Trophoblast cell (in vitro differentiated cells and primary cell): ENCODE results near the gene CCL24.
"Not testable (repeated sequence)": the region's sequence is repeated elsewhere in the genome, so short reads cannot be mapped to it uniquely, and the experiment has no call there.

Experiments
- DNase-seq, 2 donors: peaks; one replicate each; pipeline ENCODE4 v3.0.0-alpha.2; 2016
- H2AFZ ChIP-seq: 2 replicates; pipeline ENCODE4 v1.6.1; 2013; ENCODE audit warnings: low read length, moderate library complexity, mild to moderate bottlenecking; ENCODE audit not compliant: insufficient read depth, poor library complexity
- H2AK5ac ChIP-seq: 2 replicates; pipeline ENCODE4 v1.6.1; 2013; ENCODE audit warnings: mild to moderate bottlenecking, low read length
- H2BK120ac ChIP-seq: 2 replicates; pipeline ENCODE4 v1.6.1; 2013; ENCODE audit warnings: low read length, mild to moderate bottlenecking, moderate library complexity; ENCODE audit not compliant: insufficient read depth, poor library complexity
- H2BK12ac ChIP-seq: 2 replicates; pipeline ENCODE4 v1.6.1; 2013; ENCODE audit warnings: mild to moderate bottlenecking, low read length, moderate library complexity
- H2BK5ac ChIP-seq: 2 replicates; pipeline ENCODE4 v1.6.1; 2013; ENCODE audit warnings: low read length, low read depth, moderate library complexity, mild to moderate bottlenecking; ENCODE audit not compliant: poor library complexity
- H3K14ac ChIP-seq: 2 replicates; pipeline ENCODE4 v1.6.1; 2013; ENCODE audit warnings: mild to moderate bottlenecking, low read length
- H3K18ac ChIP-seq: 2 replicates; pipeline ENCODE4 v1.6.1; 2013; ENCODE audit warnings: mild to moderate bottlenecking, low read length
- H3K23ac ChIP-seq: 2 replicates; pipeline ENCODE4 v1.6.1; 2013; ENCODE audit warnings: low read length
- H3K27ac ChIP-seq: 2 replicates; pipeline ENCODE4 v1.5.1; 2013; ENCODE audit warnings: low read depth, mild to moderate bottlenecking, inconsistent platforms, low read length, moderate library complexity
- H3K27me3 ChIP-seq: 2 replicates; pipeline ENCODE4 v1.6.1; 2013; ENCODE audit warnings: inconsistent platforms, mild to moderate bottlenecking, low read length, moderate library complexity; ENCODE audit not compliant: insufficient read depth
- H3K36me3 ChIP-seq, 2 experiments: 1 replicate in 1 of 2; 2 replicates in 1 of 2; pipeline ENCODE4 v1.6.1; 2013; ENCODE audit warnings: low read length in 2 of 2, mild to moderate bottlenecking in 2 of 2, moderate library complexity in 1 of 2; ENCODE audit not compliant: insufficient read depth in 2 of 2, control insufficient read depth in 1 of 2
- H3K4ac ChIP-seq: 2 replicates; pipeline ENCODE4 v1.6.1; 2013; ENCODE audit warnings: low read depth, mild to moderate bottlenecking, low read length, moderate library complexity
- H3K4me1 ChIP-seq, 2 experiments: 1 replicate in 1 of 2; 2 replicates in 1 of 2; pipeline ENCODE4 v1.6.1; 2013; ENCODE audit warnings: low read length in 2 of 2, mild to moderate bottlenecking in 2 of 2, moderate library complexity in 1 of 2; ENCODE audit not compliant: insufficient read depth in 2 of 2, control insufficient read depth in 1 of 2
- H3K4me2 ChIP-seq: 2 replicates; pipeline ENCODE4 v1.6.1; 2013; ENCODE audit warnings: inconsistent platforms, mild to moderate bottlenecking, low read length, moderate library complexity
- H3K4me3 ChIP-seq: 2 replicates; pipeline ENCODE4 v1.5.1; 2013; ENCODE audit warnings: mild to moderate bottlenecking, low read depth, low read length, inconsistent platforms
- H3K79me1 ChIP-seq: one replicate; pipeline ENCODE4 v1.6.1; 2013; ENCODE audit warnings: low read length
- H3K79me2 ChIP-seq: 2 replicates; pipeline ENCODE4 v1.6.1; 2013; ENCODE audit warnings: low read length, mild to moderate bottlenecking; ENCODE audit not compliant: control insufficient read depth, insufficient read depth, poor library complexity
- H3K9ac ChIP-seq: 2 replicates; pipeline ENCODE4 v1.6.1; 2013; ENCODE audit warnings: mild to moderate bottlenecking, low read length
- H3K9me3 ChIP-seq: 2 replicates; pipeline ENCODE4 v1.6.1; 2013; ENCODE audit warnings: low read depth, mild to moderate bottlenecking, control low read depth, inconsistent platforms, low read length; ENCODE audit not compliant: insufficient read depth
- H4K12ac ChIP-seq: 2 replicates; pipeline ENCODE4 v1.6.1; 2013; ENCODE audit warnings: low read depth, mild to moderate bottlenecking, low read length, moderate library complexity
- H4K8ac ChIP-seq: 2 replicates; pipeline ENCODE4 v1.6.1; 2013; ENCODE audit warnings: low read depth, mild to moderate bottlenecking, low read length, moderate library complexity
- H4K91ac ChIP-seq: one replicate; pipeline ENCODE4 v1.6.1; 2013; ENCODE audit warnings: low read depth, mild to moderate bottlenecking, low read length, moderate library complexity
- WGBS: extraction: QIAGEN DNeasy Blood & Tissue Kit; methylation state at CpG from one replicate; pipeline ENCODE4 v1.1.7; 2013; ENCODE audit warnings: missing lambda C conversion rate; ENCODE audit not compliant: insufficient read length, insufficient coverage; ENCODE audit errors: extremely low coverage; 5-methylcytosine and 5-hydroxymethylcytosine counted together

Gene CCL24

DNA sequence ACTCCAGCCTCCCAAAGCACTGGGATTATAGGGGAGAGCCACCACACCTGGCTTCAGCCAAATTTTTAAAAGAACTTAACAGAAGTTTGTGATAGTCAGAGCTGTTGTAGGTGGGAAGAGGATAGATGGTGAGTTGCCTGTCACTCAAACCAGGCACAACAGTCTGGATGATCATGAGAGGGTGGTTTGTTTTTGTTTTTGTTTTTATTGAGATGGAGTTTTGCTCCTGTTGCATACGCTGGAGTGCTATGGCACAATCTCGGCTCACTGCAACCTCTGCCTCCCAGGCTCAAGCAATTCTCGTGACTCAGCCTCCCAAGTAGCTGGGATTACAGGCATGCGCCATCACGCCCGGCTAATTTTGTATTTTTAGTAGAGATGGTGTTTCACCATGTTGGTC, 39.6 kb downstream of the CCL24 start:
- not testable (repeated sequence) for H3K79me2 ChIP-seq, H3K79me1 ChIP-seq, H2BK120ac ChIP-seq, H3K4me3 ChIP-seq, H2BK12ac ChIP-seq, H3K14ac ChIP-seq, H2AFZ ChIP-seq, H3K27ac ChIP-seq, H3K4me2 ChIP-seq, H3K18ac ChIP-seq, H3K4ac ChIP-seq, H2AK5ac ChIP-seq, H3K9me3 ChIP-seq, H4K91ac ChIP-seq, H3K23ac ChIP-seq, H3K9ac ChIP-seq, H3K4me1 ChIP-seq, H3K36me3 ChIP-seq, H4K8ac ChIP-seq, H3K27me3 ChIP-seq, H4K12ac ChIP-seq, H2BK5ac ChIP-seq
- WGBS: no CpG with 5 or more reads among the region's 6 CpGs
- peak; percentile 12 to 22 for DNase-seq

DNA sequence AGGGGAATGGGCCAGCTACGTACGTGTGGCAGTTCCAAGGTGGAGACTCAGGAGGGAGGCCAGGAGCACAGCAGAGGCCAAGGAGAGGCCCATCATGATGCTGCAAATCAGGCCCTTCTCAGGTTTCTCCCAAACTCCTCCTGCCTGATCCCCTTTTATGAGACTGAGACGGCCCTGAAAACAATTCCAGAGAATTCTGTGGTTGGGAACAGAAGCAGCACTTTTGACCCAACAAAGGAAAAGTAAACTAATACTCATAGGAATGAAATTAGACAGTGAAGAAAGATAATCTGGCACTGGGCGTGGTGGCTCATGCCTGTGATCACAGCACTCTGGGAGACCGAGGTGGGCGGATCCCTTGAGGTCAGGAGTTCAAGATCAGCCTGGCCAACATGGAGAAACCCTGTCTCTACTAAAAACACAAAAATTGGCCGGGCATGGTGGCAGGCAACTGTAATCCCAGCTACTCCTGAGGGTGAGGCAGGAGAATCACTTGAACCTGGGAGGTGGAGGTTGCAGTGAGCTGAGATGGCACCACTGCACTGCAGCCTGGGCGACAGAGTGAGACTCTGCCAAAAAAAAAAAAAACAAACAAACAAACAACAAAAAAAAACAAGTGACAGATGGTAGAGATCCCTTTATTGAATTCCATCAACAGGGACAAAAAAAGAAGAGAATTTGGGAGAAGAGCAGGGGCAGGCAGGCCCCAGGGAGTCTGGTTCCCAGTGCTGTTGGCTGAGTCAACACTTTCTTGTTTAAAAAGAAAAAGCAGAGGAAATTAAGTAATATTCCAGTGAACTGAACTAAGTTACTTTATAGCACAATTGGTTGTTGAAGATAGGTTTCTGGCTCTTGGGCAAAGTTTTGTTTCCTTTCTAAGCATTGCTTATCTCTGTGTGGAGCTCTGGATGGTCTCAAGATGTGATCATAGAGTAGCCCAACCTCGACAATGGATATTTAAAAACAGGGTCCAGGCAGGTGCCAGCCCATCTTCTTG, 41.2 kb downstream of the CCL24 start, which contains the start of gene CCL26:
CCL26 (minus strand) TSS at position 131 of the 997 bp plus-strand sequence; CDS start at position 96, 35 bp downstream.
- no CpG with 5 or more reads among the region's 9 CpGs for WGBS
- Histone ChIP-seq H2BK120ac (no peak within 1 kb of the TSS), H3K27ac (no peak within 1 kb of the TSS), H3K14ac (no peak within 1 kb of the TSS), H3K36me3 (no peaks in the 10 kb centered on the region), H3K79me1 (no peaks in the 10 kb centered on the region), H3K9ac (no peak within 1 kb of the TSS), H3K4me1 (no peaks in the 10 kb centered on the region), H3K9me3 (no peaks in the 10 kb centered on the region), H3K4me2 (no peak within 1 kb of the TSS), H2BK12ac (no peak within 1 kb of the TSS), H2AK5ac (no peak within 1 kb of the TSS), H2BK5ac (no peak within 1 kb of the TSS), H2AFZ (no peak within 1 kb of the TSS), H3K18ac (no peak within 1 kb of the TSS), H4K12ac (no peak within 1 kb of the TSS), H3K79me2 (no peaks in the 10 kb centered on the region), H4K8ac (no peak within 1 kb of the TSS), H3K4me3 (no peak within 1 kb of the TSS), H3K4ac (no peak within 1 kb of the TSS), H3K27me3 (no peaks in the 10 kb centered on the region), H3K23ac (no peak within 1 kb of the TSS), H4K91ac (no peak within 1 kb of the TSS)
- DNase-seq: peak; percentile 5 to 31

DNA sequence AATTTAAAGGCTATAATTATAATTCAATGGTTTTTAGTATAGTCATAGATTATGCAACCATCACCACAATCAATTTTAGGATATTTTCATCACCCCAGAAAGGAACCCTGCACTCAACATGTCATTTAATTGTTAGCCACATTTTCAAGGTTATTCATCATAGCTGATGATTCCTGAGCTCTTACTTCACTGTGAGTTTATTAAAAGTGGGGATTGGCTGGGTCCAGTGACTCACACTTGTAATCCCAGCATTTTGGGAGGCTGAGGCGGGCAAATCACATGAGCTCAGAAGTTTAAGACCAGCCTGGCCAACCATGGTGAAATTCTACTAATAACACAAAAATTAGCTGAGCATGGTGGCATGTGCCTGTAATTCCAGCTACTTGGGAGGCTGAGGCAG, 42.4 kb downstream of the CCL24 start:
- Histone ChIP-seq H3K4me1 (no peaks in the 10 kb centered on the region), H4K12ac (no peak overlapping the region), H2BK5ac (no peak overlapping the region), H3K4ac (no peak overlapping the region), H2BK120ac (no peak overlapping the region), H3K14ac (no peak overlapping the region), H2AFZ (no peak overlapping the region), H3K36me3 (no peaks in the 10 kb centered on the region), H3K27me3 (no peaks in the 10 kb centered on the region), H3K4me3 (no peak overlapping the region), H4K91ac (no peak overlapping the region), H2AK5ac (no peak overlapping the region), H3K4me2 (no peak overlapping the region), H2BK12ac (no peak overlapping the region), H4K8ac (no peak overlapping the region), H3K79me1 (no peaks in the 10 kb centered on the region), H3K79me2 (no peaks in the 10 kb centered on the region), H3K27ac (no peak overlapping the region), H3K9me3 (no peaks in the 10 kb centered on the region), H3K18ac (no peak overlapping the region), H3K9ac (no peak overlapping the region), H3K23ac (no peak overlapping the region)
- DNase-seq: no peak
- WGBS: no CpG with 5 or more reads among the region's 1 CpG

DNA sequence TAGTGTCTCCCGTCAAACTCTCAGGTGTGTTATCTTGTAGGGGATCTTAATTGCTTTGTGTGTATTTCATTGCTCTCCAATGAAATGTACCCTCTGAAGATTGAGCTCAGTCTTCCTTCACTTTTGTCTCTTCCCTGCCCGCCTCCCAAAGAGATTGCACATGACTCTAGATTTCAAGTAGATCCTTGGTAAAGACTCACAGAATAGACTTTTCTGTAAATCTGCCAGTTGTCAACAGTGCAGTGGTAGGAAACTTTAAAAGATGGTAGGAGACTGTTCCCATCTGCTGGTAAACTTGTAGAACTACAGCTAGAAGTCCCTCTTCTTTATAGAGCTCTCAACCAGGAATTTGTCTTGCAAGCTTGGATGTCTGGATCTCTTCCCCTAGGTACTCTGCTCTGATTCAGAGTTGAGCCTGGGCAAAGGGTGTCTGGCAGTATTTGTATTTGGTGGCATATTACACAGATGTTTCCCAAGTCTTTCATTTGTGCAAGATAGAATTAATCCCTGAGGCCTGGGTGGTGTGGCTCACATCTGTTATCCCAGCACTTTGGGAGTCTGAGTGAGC, 51.2 kb downstream of the CCL24 start:
- H3K4me1 ChIP-seq: no peaks in the 10 kb centered on the region

More for the DNA sequence above, 51.2 kb downstream of the CCL24 start:
- Histone ChIP-seq H3K23ac (no peak overlapping the region), H3K27me3 (no peaks in the 10 kb centered on the region), H2AFZ (no peak overlapping the region), H2AK5ac (no peak overlapping the region), H3K9me3 (no peaks in the 10 kb centered on the region), H3K36me3 (no peaks in the 10 kb centered on the region), H3K18ac (no peak overlapping the region), H3K4me3 (no peak overlapping the region), H3K4ac (no peak overlapping the region), H3K79me2 (no peaks in the 10 kb centered on the region), H3K9ac (no peak overlapping the region), H4K12ac (no peak overlapping the region), H3K27ac (no peak overlapping the region), H3K4me2 (no peak overlapping the region), H3K14ac (no peak overlapping the region), H4K8ac (no peak overlapping the region), H2BK5ac (no peak overlapping the region), H3K79me1 (no peaks in the 10 kb centered on the region), H2BK120ac (no peak overlapping the region), H4K91ac (no peak overlapping the region), H2BK12ac (no peak overlapping the region)
- no CpG with 5 or more reads among the region's 2 CpGs for WGBS
- peak; percentile 43 to 84 for DNase-seq
